Tibial nerve (tissue), 4 donors: Measurements from ENCODE around the gene OPCML. TPM values are rescaled to one million over a fixed set of nuclear protein-coding genes. Genes with fewer than 3 reads are reported as not detected.

Source experiments
- DNase-seq, 2 donors: peaks; one replicate each; pipeline ENCODE4 v3.0.0-alpha.2; 2019; ENCODE audit warnings: low spot score in 2 of 2
- H3K27ac ChIP-seq, 4 donors: fragments of 200-600 bp; sonication (generic) in 3 of 4; one replicate each; pipeline ENCODE4 v1.5.1; 2017 to 2019; ENCODE audit warnings: mild to moderate bottlenecking in 1 of 4
- H3K27me3 ChIP-seq, 2 donors: fragments of 200-600 bp; sonication (generic) in 1 of 2; one replicate each; pipeline versions ENCODE4 v1.5.1 to v1.6.0; 2017 to 2019
- H3K36me3 ChIP-seq, 3 donors: fragments of 200-600 bp; sonication (generic); one replicate each; pipeline ENCODE4 v1.5.1; 2018 to 2019
- H3K4me1 ChIP-seq, 4 donors: fragments of 200-600 bp; sonication (generic) in 3 of 4; one replicate each; pipeline ENCODE4 v1.5.1; 2017 to 2019
- H3K4me3 ChIP-seq, 4 donors: fragments of 200-600 bp; sonication (generic) in 3 of 4; one replicate each; pipeline ENCODE4 v1.5.1; 2017 to 2019; ENCODE audit warnings: mild to moderate bottlenecking in 1 of 4, moderate library complexity in 1 of 4
- H3K9me3 ChIP-seq, 4 donors: fragments of 200-600 bp; sonication (generic) in 3 of 4; one replicate each; pipeline ENCODE4 v1.5.1; 2017 to 2019
- EP300 ChIP-seq, 2 donors: sonication (generic); formaldehyde crosslinking; IDR thresholded peaks; one replicate each; pipeline ENCODE4 v1.6.1; 2017; ENCODE audit warnings: antibody characterized with exemption in 2 of 2, mild to moderate bottlenecking in 1 of 2
- POLR2A ChIP-seq, 2 donors: fragments of 450-650 bp; IDR thresholded peaks; one replicate each; pipeline ENCODE4 v1.6.1; 2017; ENCODE audit warnings: antibody characterized with exemption in 2 of 2, mild to moderate bottlenecking in 2 of 2, moderate library complexity in 2 of 2
- WGBS, 2 donors: methylation state at CpG; one replicate each; pipeline ENCODE4 v1.1.5; 2018; 5-methylcytosine and 5-hydroxymethylcytosine counted together
- total RNA-seq, 4 donors: library from RNA; depleted of rRNA; stranded (reverse); fragments of >200 nt; gene quantifications; one replicate each; pipeline ENCODE4 v1.1.0, GENCODE V29; 2016
- TF ChIP-seq, protein P1 (sequence below), 5 experiments: fragments of 200-600 bp in 3 of 5; fragments of 450-650 bp in 2 of 5; sonication (generic) in 3 of 5; IDR thresholded peaks; one replicate each; pipeline ENCODE4 v1.5.1; 2016 to 2019; ENCODE audit warnings: antibody characterized with exemption in 5 of 5, mild to moderate bottlenecking in 3 of 5, moderate library complexity in 2 of 5

Gene OPCML
- total RNA-seq, 4 donors from 2014 or later: 1.0 to 10.8 (median 1.9) TPM

DNA sequence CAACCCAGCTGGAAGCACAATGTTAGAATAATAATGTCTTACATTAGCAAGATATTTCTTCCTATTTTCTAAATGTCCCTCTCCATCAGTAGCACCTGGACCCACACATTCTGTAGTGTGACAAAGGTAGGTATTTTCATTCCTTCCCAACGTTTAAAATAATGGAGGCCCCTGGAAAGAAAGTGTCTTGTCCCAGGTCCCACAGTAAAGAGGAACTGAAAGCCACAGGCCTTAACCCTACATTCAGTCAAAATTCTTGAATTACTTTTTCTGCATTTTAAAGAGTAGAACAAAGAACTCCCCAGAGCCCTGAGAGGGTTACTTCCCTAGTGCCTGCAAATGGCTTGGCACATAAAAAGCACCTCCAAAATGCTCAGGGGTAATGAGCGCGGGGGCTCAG, 26.3 kb downstream of the OPCML start:
- Histone ChIP-seq H3K4me1 (peaks cover 0 to 4% (median 0%) of the 10 kb centered on the region in 4 donors), H3K9me3 (no peaks in the 10 kb centered on the region), H3K27ac (no peak overlapping the region), H3K4me3 (no peak overlapping the region), H3K36me3 (no peaks in the 10 kb centered on the region), H3K27me3 (no peaks in the 10 kb centered on the region)
- no peak for DNase-seq
- 64 to 66% methylated on average over 3 of the region's 3 CpGs for WGBS, 2 donors
- TF ChIP-seq POLR2A (IDR thresholded peaks at IDR 0.05): no peak
- TF ChIP-seq EP300 (IDR thresholded peaks at IDR 0.05): no peak
- TF ChIP-seq, protein P1, sequence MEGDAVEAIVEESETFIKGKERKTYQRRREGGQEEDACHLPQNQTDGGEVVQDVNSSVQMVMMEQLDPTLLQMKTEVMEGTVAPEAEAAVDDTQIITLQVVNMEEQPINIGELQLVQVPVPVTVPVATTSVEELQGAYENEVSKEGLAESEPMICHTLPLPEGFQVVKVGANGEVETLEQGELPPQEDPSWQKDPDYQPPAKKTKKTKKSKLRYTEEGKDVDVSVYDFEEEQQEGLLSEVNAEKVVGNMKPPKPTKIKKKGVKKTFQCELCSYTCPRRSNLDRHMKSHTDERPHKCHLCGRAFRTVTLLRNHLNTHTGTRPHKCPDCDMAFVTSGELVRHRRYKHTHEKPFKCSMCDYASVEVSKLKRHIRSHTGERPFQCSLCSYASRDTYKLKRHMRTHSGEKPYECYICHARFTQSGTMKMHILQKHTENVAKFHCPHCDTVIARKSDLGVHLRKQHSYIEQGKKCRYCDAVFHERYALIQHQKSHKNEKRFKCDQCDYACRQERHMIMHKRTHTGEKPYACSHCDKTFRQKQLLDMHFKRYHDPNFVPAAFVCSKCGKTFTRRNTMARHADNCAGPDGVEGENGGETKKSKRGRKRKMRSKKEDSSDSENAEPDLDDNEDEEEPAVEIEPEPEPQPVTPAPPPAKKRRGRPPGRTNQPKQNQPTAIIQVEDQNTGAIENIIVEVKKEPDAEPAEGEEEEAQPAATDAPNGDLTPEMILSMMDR (IDR thresholded peaks at IDR 0.05): no peak

DNA sequence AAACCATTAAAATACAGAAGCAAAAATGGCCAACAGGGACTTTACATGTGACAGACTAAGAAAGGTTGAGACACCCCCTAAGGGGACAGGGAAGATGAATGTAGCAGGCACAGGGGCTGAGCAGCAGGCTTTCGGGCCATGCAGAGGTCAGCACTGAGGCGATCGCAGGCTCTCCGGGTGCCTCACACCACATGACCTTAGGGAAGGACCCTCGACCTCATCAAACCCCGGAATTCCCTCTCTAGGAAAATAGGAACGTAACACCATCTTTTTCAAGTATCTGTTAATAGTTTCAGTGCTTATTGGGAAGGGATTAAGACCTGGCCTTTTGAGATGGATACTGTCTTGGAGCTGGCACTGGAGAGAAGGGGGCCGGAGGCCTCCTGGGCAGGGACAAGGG, 27.4 kb downstream of the OPCML start:
- TF ChIP-seq POLR2A (IDR thresholded peaks at IDR 0.05) (no peak), EP300 (IDR thresholded peaks at IDR 0.05) (no peak)
- TF ChIP-seq, protein P1 (IDR thresholded peaks at IDR 0.05): no peak
- WGBS, 2 donors: 66 to 72% methylated on average over 8 of the region's 8 CpGs
- no peak overlapping the region for H3K27ac ChIP-seq
- no peak for DNase-seq
- H3K4me1 ChIP-seq: peaks cover 0 to 4% (median 0%) of the 10 kb centered on the region in 4 donors
- no peaks in the 10 kb centered on the region for H3K9me3 ChIP-seq
- H3K36me3 ChIP-seq: no peaks in the 10 kb centered on the region
- H3K4me3 ChIP-seq: no peak overlapping the region
- H3K27me3 ChIP-seq: no peaks in the 10 kb centered on the region

DNA sequence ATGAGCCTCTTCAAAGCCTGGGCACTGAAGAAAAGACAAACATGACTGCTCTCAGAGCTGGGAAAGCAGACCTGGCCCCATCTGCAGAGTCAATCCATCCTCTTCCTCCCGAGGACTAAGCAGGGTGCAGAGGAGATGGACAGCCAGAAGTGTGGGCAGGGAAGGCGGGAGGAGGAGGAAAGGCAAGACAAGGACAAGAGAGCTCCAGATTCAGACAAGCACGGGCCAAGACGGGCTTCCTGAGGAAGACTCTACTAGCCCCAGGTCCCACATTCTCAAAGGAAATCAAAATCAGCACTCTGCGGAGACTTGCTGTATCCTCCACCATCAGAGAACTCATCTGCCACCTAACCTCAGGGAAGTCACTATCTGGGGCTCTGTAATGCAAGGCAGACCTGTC, 28.5 kb downstream of the OPCML start:
- Histone ChIP-seq H3K4me3 (no peak overlapping the region), H3K4me1 (peaks cover 0 to 4% (median 0%) of the 10 kb centered on the region in 4 donors), H3K36me3 (no peaks in the 10 kb centered on the region), H3K27me3 (no peaks in the 10 kb centered on the region), H3K27ac (no peak overlapping the region), H3K9me3 (no peaks in the 10 kb centered on the region)
- no peak for TF ChIP-seq POLR2A (IDR thresholded peaks at IDR 0.05)
- no peak for TF ChIP-seq EP300 (IDR thresholded peaks at IDR 0.05)
- TF ChIP-seq, protein P1 (IDR thresholded peaks at IDR 0.05): no peak
- 66 to 67% methylated on average over 5 of the region's 5 CpGs for WGBS, 2 donors
- DNase-seq: no peak

DNA sequence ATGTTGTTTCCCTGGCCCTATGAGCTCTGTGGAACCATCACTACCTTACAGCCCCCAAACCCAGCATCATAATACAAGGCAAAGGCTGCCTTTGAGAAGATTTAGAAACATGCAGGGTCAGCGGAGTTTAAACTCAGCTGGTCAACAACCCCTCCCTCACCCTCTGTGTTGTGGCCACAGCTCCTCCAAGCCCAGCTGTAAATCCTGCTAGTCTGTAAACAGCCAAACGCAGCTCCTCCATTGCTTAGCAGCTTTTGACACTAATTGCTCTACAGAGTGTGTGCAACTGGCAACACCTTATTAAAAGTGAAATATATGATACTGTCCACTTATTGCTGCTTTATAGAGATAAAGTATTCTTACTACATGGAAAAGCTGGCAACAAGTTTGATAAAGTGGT, 29.1 kb downstream of the OPCML start:
- H3K4me3 ChIP-seq: no peak overlapping the region
- TF ChIP-seq EP300 (IDR thresholded peaks at IDR 0.05) (no peak), POLR2A (IDR thresholded peaks at IDR 0.05) (no peak)
- TF ChIP-seq, protein P1 (IDR thresholded peaks at IDR 0.05): no peak
- no peak for DNase-seq
- no peak overlapping the region for H3K27ac ChIP-seq
- no peaks in the 10 kb centered on the region for H3K27me3 ChIP-seq
- H3K36me3 ChIP-seq: no peaks in the 10 kb centered on the region
- peaks cover 0 to 4% (median 0%) of the 10 kb centered on the region in 4 donors for H3K4me1 ChIP-seq
- no peaks in the 10 kb centered on the region for H3K9me3 ChIP-seq
- WGBS, 2 donors: 51 to 55% methylated on average over 2 of the region's 2 CpGs

DNA sequence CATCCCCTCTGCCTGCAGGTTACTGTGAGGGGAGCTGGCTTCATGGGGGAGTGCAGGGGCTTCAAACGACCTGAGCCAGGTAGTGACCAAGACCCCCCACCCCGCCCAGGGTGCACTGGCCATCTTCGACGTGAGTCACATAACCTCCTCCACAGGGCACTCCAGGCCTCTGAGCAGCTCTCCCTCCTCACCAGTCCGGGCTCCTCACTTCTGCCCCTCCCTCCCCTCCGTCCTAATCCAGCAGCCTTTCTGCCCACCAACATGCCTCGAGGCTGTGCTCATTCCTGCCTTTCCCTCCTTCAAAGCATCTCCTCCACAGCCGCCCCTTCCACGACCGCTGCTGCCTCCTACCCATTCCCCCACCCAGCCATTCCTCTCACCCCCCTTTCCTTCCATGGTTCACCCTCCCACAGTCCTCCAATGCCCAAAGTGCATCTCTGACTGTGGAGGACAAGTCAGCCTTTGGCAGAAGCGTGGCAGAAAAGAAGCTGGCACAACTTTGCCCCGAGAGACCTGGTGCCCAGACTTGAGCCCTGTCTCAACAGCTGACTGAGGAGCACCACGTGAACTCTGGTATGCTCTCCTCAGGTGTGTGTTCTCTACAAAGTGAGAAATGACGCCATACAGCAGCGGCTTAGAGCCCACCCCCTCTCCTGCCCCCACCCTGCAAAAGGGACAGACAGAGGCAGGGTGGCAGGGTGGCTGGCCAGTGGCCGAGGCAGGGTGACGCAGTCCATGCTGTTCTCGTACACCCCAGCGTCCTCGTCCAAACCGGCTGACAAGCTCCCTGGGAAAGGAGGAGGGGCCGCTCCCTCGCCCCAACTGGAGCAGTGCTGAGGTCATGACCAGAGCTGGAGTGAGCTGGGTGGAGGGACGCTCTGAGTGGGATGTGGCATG, 30.4 kb downstream of the OPCML start:
- no peak for DNase-seq
- no peak overlapping the region for H3K4me3 ChIP-seq
- H3K36me3 ChIP-seq: no peaks in the 10 kb centered on the region
- TF ChIP-seq POLR2A (IDR thresholded peaks at IDR 0.05) (no peak), EP300 (IDR thresholded peaks at IDR 0.05) (no peak)
- TF ChIP-seq, protein P1 (IDR thresholded peaks at IDR 0.05): no peak
- H3K9me3 ChIP-seq: no peaks in the 10 kb centered on the region
- 39 to 47% methylated on average over 23 of the region's 24 CpGs for WGBS, 2 donors
- no peaks in the 10 kb centered on the region for H3K27me3 ChIP-seq
- H3K4me1 ChIP-seq: peaks cover 0 to 4% (median 0%) of the 10 kb centered on the region in 4 donors
- H3K27ac ChIP-seq: no peak overlapping the region
